ENCODE results near the gene ALOX5AP.
"Not testable (repeated sequence)": the region's sequence is repeated elsewhere in the genome, so short reads cannot be mapped to it uniquely, and the experiment has no call there.

The ALOX5AP gene

DNA sequence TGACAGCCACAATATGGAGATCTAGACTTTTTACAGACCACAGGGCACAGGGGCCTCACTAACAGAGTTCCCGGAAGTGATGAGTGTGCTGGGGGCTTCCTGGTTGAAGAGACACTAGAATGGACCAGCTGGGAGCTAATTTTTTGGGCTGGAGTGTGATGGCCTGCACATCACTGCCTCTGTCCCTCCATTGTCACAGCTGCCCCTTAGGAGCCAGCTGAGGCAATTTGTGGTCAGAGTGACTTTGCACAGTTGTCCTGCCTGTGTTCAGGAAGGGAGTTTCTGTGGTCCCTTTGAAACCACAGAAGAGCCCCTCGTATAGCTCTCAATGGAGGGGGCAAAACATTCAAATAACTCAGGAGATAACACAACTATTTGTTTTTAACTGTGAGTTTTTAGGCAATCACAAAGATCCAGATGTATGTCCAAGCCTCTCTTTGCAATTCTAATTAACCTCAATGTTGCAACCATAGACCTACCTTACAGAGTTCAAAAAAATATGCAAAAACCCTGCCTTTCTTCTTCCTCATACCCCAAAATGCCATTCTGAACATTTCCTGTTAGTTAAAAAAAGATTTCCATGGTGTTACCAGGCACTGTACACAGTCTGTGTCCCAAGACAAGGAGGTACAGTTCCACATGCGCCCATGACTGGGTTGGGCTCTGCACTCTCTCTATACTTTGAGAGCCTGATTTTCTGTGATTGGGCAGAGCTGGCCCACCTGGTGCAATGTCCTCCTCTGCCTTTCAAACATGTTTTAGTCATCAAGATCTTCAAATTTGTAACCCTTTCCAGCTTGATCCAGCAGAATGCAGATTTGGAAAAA is 2.4 kb downstream of the ALOX5AP start:
- DNase-seq: no peak

- no peak for DNase-seq
Observed at GRCh38 chr13:30738526-30739236, 3.3 kb downstream of the ALOX5AP start.

DNA sequence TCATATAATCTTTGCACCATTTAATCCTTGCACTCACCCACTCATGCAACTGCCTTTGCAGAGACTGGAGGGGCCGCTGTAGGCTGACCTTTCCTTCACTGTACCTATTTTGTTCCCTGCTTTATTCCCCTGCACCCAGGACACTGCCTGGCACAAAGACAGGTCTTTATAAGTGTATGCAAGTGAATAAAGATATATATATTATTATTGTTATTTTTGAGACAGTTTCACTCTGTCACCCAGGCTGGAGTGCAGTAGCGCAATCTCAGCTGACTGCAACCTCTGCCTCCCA is 3.8 kb downstream of the ALOX5AP start:
- no peak for DNase-seq

DNA sequence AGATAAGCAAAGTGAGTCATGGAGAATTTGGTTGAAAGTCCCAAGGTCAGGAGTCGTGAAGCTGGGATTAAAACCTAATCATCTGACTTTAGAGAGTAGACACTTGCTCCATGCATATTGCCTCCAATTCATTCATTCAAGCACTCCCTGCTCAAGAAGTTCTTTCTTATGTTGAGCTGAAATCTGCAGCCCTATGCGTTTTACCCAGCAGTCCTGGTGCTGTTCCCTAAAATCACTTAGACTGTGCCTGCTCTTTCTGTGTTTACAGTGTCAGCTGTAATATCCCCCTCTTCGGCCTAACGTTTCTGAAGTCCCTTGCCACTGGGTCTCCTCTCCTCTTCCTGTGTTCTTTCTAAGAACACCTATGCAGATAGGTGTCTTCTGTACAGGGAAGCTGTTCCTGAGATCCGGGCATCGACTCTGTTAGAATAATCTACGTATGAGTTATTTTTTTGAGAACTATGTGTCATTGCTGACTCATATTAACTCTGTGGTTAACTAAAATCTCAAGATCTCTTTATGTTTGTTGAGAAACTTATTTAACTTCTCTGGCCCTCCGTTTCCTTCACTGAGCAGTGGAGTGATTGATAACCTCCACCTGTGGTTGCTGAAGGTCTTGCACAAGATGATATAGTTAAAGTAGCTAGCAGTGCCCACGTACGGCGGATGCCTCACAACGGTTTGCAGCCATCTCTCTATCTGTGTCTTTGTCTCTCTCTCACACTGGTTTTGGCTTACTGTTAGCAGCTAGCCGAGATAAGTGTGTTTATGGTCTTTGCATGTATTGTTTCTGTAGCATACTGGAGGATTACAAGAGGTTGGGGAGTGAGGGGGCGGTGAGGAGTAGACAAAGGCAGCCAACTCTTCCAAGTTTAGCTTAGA is 4.7 kb downstream of the ALOX5AP start:
- peak in 1 of 2 experiments; percentile 43 for DNase-seq

DNA sequence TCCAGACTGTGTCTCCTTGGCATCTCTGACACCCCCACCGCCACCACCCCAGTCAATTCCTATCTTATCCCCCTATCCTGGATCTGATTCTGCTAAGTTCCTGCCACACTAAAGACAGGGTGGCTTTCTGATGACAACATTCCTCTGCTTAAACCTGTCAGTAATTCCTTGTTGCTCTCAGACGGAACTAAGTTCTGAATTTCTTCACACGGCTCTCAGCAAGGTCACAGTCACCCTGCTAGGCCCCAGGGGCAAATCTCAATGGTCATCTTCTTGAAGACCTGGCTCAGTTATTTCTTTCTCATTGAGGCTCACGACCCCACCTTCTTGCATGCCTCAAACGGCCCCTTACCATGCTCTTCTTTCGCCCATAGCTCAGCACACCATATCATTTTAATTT is 7.6 kb downstream of the ALOX5AP start:
- no peak for DNase-seq

DNA sequence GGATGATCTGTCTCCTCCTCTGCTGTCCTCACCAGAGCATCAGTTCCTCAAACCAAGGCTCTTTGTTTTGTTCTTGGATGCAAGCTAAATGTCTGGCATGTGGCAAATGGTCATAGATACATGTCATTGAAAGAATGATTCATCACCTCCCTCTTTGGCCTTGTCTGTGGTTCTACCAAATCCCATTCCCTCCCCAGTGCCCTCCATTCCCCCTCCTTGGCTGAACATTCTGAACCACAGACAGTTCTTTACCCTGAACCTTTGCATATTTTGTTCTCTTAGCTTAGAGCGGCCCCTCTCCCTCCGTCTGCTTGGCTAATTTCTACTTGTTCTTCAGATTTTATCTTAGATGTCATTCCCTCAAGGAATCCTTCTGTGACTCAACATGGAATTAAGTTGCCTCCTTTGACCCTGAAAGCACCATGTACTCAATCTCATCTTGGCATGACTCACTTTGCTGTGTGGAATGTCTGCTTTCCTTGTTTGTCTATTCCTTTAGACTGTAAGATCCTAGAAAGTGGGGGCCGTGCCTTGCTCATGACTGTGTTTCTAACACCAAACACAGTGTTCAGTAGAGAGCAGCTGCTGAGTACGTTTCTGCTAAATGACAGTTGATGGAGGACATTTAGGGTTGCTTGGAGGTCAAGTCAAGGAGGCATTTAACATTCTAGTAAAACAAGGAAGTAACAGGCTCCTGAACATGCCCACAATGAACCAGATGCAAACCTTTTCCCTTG is 8.1 kb downstream of the ALOX5AP start:
- DNase-seq: peak; percentile 13 to 79

DNA sequence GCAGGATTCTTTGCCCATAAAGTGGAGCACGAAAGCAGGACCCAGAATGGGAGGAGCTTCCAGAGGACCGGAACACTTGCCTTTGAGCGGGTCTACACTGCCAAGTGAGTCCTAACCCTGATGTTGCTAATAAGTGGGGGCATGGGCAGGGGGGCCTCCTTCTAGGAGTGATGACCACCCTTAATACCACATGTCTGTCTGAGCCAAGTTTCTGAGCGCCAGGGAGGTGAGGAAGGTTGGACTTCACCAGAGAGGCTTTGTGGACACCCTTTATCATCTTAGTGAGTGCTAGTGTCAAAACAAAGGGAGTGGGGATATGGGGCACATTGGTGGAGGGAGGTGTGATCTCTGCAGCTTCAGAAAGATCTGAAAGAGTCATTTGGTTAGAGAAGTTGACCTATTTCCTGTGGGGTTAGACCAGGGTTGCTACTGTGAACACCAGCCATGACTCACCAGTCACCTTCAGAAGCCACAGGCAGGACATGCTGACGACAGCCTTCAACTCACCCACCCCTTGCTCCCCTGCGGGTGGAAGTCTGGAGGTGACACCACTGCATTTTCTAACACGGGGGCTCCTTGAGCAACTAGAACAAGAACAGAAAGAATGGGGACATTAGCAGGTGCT is 8.8 kb downstream of the ALOX5AP start:
- peak in 1 of 2 experiments; percentile 62 for DNase-seq

DNA sequence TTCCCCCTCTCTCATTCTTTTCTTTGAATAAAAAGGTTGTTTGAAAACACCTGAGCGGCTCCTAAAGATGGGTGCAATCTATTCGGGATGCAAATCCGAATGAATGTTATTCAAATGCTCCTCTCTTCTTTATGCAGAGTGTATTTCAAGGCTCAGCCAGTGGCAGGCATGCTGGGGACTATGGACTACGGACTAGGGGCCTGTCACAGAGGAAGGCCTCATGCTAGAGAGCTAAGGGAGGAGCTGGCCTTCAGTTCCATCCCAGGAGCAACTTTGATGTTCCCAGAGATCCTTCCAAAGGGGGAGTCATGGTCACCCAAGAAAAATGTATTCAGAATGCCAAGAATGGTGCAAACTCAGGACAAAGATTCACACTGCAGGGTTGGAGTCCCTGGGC is 9.3 kb downstream of the ALOX5AP start:
- no peak for DNase-seq

GRCh38 chr13:30745906-30746686 is 10.8 kb downstream of the ALOX5AP start:
- no peak for DNase-seq

- no peak for DNase-seq
Observed at GRCh38 chr13:30746791-30747190, 11.4 kb downstream of the ALOX5AP start.

DNA sequence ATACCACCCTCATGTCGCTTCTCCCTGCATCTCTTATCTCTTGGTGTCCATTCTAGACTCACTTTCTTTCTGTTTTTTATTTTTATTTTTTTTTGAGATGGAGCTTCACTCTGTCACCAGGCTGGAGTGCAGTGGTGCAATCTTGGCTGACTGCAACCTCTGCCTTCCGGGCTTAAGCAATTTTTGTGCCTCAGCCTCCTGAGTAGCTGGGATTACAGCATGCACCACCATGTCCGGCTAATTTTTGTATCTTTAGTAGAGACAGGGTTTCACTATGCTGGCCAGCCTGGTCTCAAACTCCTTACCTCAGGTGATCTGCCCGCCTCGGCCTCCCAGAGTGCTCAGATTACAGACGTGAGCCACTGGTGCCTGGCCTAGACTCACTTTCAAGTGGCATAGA is 12.5 kb downstream of the ALOX5AP start:
- DNase-seq: not testable (repeated sequence)

DNA sequence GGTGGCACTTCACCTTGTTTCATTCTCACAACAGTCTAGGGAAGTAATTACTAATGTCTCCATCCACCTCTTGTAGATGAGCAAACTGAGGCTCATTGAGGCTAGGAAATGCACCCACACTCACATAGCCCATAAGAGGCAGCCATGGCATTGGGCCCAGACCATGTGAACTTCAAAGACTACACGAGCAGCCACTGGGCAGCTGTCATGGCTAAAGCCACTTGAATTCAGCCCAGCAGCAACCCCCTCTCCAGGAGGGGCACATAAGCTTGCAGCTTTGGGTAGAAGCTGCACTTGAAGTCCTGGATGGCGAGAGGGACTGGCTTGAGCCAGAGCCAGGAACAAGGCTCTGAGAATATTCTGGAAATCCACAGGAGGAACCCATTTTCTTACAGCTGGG is 13.4 kb downstream of the ALOX5AP start:
- no peak for DNase-seq

DNA sequence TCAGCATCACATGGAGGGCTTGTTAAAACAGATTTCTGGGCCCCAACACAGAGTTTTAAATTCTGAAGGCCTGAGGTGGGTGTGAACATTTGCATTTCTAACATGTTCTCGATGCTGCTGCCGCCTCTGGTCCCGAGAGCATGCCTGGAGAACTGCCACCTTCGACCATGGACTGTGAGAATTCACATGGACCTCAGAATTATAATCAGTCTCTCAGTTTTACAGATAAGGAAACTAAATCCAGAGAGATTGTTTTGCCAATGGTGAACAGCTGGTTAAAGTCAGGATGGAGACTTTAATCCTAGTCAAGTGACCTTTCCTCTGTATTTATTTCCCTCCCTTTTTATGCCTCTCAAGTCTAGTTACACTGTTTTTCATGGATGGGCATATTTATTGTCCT is 14.7 kb downstream of the ALOX5AP start:
- no peak for DNase-seq

DNA sequence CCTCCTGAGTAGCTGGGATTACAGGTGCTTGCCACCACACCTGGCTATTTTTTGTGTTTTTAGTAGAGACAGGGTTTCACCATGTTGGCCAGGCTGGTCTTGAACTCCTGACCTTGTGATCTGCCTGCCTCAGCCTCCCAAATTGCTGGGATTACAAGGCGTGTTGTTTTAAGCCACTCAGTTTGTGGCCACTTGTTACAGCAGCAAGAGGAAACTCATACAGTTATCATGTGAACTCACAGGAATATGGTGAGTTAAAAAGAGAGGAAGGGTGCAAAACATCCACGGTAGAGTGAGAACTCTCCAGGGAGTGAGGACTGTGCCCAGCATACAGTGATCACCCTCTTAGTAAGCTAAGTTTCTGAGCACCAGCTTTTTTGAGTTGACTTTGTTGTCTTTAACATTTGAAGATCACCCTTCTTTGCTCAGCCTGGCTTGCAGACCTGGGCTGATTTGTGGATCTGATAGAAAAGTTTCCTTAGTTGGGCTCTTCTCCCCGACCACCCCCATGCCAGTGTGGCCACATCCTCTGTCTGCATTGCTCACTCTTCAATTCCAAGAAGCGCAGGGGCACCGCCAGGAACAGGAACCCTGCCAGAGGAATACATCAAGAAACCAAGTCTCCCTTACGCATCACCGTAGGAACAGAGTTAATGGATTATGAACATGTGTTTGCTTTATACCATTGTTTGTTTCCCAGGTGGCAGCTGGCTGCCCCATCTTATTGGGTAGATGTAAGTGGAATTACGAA is 16.0 kb downstream of the ALOX5AP start:
- DNase-seq: no peak

DNA sequence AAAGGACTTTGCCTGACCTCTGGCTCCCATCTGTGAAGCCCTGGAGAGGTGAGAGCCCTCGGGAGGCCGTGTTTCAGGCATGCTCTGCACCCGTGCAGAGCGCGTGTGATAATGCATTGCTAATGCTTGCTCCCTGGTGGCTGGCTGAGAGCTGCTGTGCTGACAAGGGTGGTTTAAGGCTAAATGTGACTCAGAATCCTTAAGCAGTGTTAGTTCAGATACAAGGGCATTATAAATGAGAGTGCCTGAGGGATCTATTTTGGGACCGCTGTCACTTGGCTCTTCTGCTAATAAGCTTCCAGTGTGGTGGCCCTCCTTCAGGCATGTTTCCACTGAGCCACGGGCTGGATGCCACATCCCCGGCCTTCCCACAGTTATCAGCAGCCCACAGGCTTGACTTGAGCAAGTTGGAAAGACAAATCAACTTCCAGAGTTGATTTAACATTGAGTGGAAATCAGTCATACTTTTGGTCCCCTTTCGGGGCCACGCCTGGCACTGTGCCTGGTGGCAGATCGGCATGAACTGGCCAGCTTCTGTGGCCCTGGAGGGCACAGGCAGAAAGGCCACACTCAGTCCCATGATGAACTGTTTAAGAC is 17.0 kb downstream of the ALOX5AP start:
- no peak for DNase-seq

DNA sequence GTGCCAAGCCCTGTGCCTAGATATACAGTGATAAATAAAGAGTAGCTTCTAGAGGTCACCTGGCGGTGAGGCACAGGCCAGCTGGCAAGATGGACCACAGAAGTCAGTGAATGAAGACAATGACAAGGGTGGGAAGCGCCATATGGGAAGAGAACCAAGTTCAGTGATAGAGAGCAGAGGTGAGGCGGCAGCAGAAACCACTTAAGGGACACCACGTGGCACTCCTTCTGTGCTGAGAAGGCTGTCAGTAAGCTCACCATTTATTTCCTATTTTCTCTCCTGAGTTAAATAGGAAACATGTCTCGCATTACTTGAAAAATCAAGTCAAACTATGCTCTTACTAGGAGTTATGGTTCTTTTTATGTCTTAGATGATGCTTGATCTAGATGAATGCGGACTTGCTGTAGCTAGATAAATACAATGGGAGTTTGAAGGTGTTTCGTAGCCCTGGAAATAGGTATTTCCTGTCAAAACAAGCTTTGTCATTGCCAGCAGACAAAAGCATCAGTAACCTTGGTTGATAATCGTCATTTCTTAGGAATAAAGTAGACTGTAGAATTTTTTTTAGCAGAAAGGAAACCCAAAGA is 17.8 kb downstream of the ALOX5AP start:
- DNase-seq: no peak

DNA sequence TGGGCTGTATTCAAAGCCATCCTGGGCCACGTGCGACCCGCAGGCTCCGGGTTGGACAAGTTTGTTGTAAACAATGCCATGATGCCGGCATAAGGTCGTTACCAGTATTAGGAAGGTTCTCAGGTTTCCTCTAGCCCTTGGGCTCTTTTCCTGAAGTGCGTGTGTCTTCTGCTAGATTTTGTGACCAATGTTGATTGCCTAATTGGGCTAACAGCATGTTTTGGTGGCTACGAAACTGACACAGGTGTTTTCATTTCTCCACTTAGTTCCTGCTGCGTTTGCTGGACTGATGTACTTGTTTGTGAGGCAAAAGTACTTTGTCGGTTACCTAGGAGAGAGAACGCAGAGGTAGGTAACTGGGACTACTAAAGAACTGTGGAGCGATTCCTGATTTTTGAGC is 20.3 kb downstream of the ALOX5AP start:
- no peak for DNase-seq

- DNase-seq: no peak
Observed at GRCh38 chr13:30757026-30757742, 21.8 kb downstream of the ALOX5AP start.

GRCh38 chr13:30759748-30760147 is 24.4 kb downstream of the ALOX5AP start:
- DNase-seq: no peak

Data from SW 1271 (cell line).